IMR-90 (cell line): ENCODE results near the gene LHX1. TPM values are rescaled to one million over a fixed set of nuclear protein-coding genes. Genes with fewer than 3 reads are reported as not detected.

ENCODE experiments used
- ATAC-seq: fragments of 200-7000 bp; cut with Tn5 transposase; 2 replicates; pipeline ENCODE4 v1.9.1; 2020; ENCODE audit warnings: low read depth, mild to moderate bottlenecking, moderate library complexity
- BruUV-seq: library from RNA; stranded (reverse); fragments of 400-500 nt; replicated peaks from 2 replicates; lab custom pipeline; 2021; lab: Mats Ljungman, UMichigan
- CTCF ChIA-PET: fragments of 300-600 bp; formaldehyde crosslinking; extraction: SDS; loops from one replicate; lab custom pipeline; 2021; ENCODE audit warnings: antibody characterized with exemption; lab: Yijun Ruan, JAX
- POLR2A ChIA-PET: fragments of 300-600 bp; sonication (Branson Sonifier 250); formaldehyde crosslinking; loops from one replicate; lab custom pipeline; 2022; ENCODE audit warnings: antibody characterized with exemption; ENCODE audit not compliant: unreplicated experiment; lab: Charles Lee
- DNase-seq: peaks from one replicate; pipeline ENCODE4 v3.0.0; 2013
- H2AFZ ChIP-seq: replicated peaks from 2 replicates; pipeline ENCODE3; 2013; ENCODE audit warnings: low read length, mild to moderate bottlenecking; ENCODE audit not compliant: poor library complexity
- H2AK5ac ChIP-seq: 2 replicates; pipeline ENCODE4 v1.6.1; 2013; ENCODE audit warnings: low read depth, low read length, inconsistent platforms
- H2AK9ac ChIP-seq: replicated peaks from 2 replicates; pipeline ENCODE3; 2013; ENCODE audit warnings: mild to moderate bottlenecking, low read depth, low read length, moderate library complexity; ENCODE audit not compliant: poor library complexity
- H2BK120ac ChIP-seq: 2 replicates; pipeline ENCODE4 v1.6.1; 2013; ENCODE audit warnings: low read depth, low read length, inconsistent platforms
- H2BK15ac ChIP-seq: 3 replicates; pipeline ENCODE4 v1.6.1; 2013; ENCODE audit warnings: low read depth, low read length, inconsistent platforms
- H2BK20ac ChIP-seq: 2 replicates; pipeline ENCODE4 v1.6.1; 2013; ENCODE audit warnings: low read depth, mild to moderate bottlenecking, inconsistent platforms, low read length, moderate library complexity
- H2BK5ac ChIP-seq: 2 replicates; pipeline ENCODE4 v1.6.1; 2013; ENCODE audit warnings: mild to moderate bottlenecking, low read depth, low read length, inconsistent platforms; ENCODE audit not compliant: poor library complexity, severe bottlenecking
- H3K14ac ChIP-seq: replicated peaks from 2 replicates; pipeline ENCODE4 v1.6.1; 2013; ENCODE audit warnings: low read depth, low read length, inconsistent platforms
- H3K18ac ChIP-seq: 2 replicates; pipeline ENCODE4 v1.6.1; 2013; ENCODE audit warnings: low read depth, low read length, control low read depth
- H3K23ac ChIP-seq: 2 replicates; pipeline ENCODE4 v1.6.1; 2013; ENCODE audit warnings: low read depth, low read length, inconsistent platforms
- H3K27ac ChIP-seq: 2 replicates; pipeline ENCODE4 v1.5.1; 2013; ENCODE audit warnings: mild to moderate bottlenecking, control low read depth, low read length; ENCODE audit not compliant: insufficient read depth
- H3K27me3 ChIP-seq: 2 replicates; pipeline ENCODE4 v1.6.1; 2013; ENCODE audit warnings: low read length; ENCODE audit not compliant: control insufficient read depth, insufficient read depth
- H3K36me3 ChIP-seq: 2 replicates; pipeline ENCODE4 v1.6.1; 2013; ENCODE audit warnings: low read length, mixed read lengths; ENCODE audit not compliant: control insufficient read depth, insufficient read depth
- H3K4ac ChIP-seq: 2 replicates; pipeline ENCODE4 v1.6.1; 2013; ENCODE audit warnings: low read depth, low read length, inconsistent platforms
- H3K4me1 ChIP-seq: 2 replicates; pipeline ENCODE4 v1.6.1; 2013; ENCODE audit warnings: low read length, mixed read lengths; ENCODE audit not compliant: control insufficient read depth, insufficient read depth
- H3K4me2 ChIP-seq: 2 replicates; pipeline ENCODE4 v1.6.1; 2013; ENCODE audit warnings: low read depth, mild to moderate bottlenecking, control low read depth, low read length, moderate library complexity
- H3K4me3 ChIP-seq: 2 replicates; pipeline ENCODE4 v1.5.1; 2013; ENCODE audit warnings: low read depth, mild to moderate bottlenecking, control low read depth, low read length, moderate library complexity; ENCODE audit not compliant: insufficient read depth
- H3K56ac ChIP-seq: 2 replicates; pipeline ENCODE4 v1.6.1; 2013; ENCODE audit warnings: low read length, inconsistent platforms; ENCODE audit not compliant: insufficient read depth; ENCODE audit errors: extremely low read depth
- H3K79me1 ChIP-seq, 2 experiments: 2 replicates each; pipeline ENCODE4 v1.6.1; 2013; ENCODE audit warnings: low read length in 2 of 2, inconsistent platforms in 1 of 2, low read depth in 1 of 2
- H3K9ac ChIP-seq: 2 replicates; pipeline ENCODE4 v1.6.1; 2013; ENCODE audit warnings: low read depth, low read length, control low read depth
- H3K9me1 ChIP-seq: 2 replicates; pipeline ENCODE4 v1.6.1; 2013; ENCODE audit warnings: low read length, inconsistent platforms; ENCODE audit not compliant: insufficient read depth
- H3K9me3 ChIP-seq: 2 replicates; pipeline ENCODE4 v1.6.1; 2013; ENCODE audit warnings: low read length; ENCODE audit not compliant: control insufficient read depth, insufficient read depth
- H4K20me1 ChIP-seq: 2 replicates; pipeline ENCODE4 v1.6.1; 2013; ENCODE audit warnings: low read length, inconsistent platforms; ENCODE audit not compliant: insufficient read depth
- H4K5ac ChIP-seq: 2 replicates; pipeline ENCODE4 v1.6.1; 2013; ENCODE audit warnings: mild to moderate bottlenecking, low read depth, low read length, control low read depth
- H4K8ac ChIP-seq, 2 experiments: 2 replicates each; pipeline ENCODE4 v1.6.1; 2013; ENCODE audit warnings: low read depth in 2 of 2, low read length in 2 of 2, control low read depth in 1 of 2, inconsistent platforms in 1 of 2
- H4K91ac ChIP-seq: 2 replicates; pipeline ENCODE4 v1.6.1; 2013; ENCODE audit warnings: low read depth, low read length, inconsistent platforms; ENCODE audit not compliant: insufficient read depth
- BHLHE40 ChIP-seq: fragments of 150-350 bp; IDR thresholded peaks from 2 replicates; pipeline ENCODE4 v1.6.1; 2016; ENCODE audit warnings: mild to moderate bottlenecking, low read depth, low read length
- CEBPB ChIP-seq: IDR thresholded peaks from 2 replicates; pipeline ENCODE4 v1.6.1; 2012; ENCODE audit warnings: low read depth, low read length, improper control_type of control experiment
- CHD1 ChIP-seq: IDR thresholded peaks from 2 replicates; pipeline ENCODE4 v1.6.1; 2012; ENCODE audit warnings: low read depth, low read length, improper control_type of control experiment
- ELK1 ChIP-seq: fragments of 150-350 bp; IDR thresholded peaks from 2 replicates; pipeline ENCODE4 v1.6.1; 2016; ENCODE audit warnings: low read depth, mild to moderate bottlenecking, low read length, moderate library complexity, borderline replicate concordance
- FOS ChIP-seq: fragments of 150-350 bp; IDR thresholded peaks from 2 replicates; pipeline ENCODE4 v1.6.1; 2016; ENCODE audit warnings: low read depth, low read length
- MAFK ChIP-seq: IDR thresholded peaks from 2 replicates; pipeline ENCODE4 v1.6.1; 2012; ENCODE audit warnings: low read depth, low read length, improper control_type of control experiment
- MAZ ChIP-seq: IDR thresholded peaks from 2 replicates; pipeline ENCODE4 v1.6.1; 2012; ENCODE audit warnings: low read depth, mild to moderate bottlenecking, low read length, improper control_type of control experiment, moderate library complexity, borderline replicate concordance
- MXI1 ChIP-seq: IDR thresholded peaks from 2 replicates; pipeline ENCODE4 v1.6.1; 2012; ENCODE audit warnings: low read depth, mild to moderate bottlenecking, low read length, moderate library complexity, borderline replicate concordance
- NFE2L2 ChIP-seq: fragments of 150-350 bp; IDR thresholded peaks from 2 replicates; pipeline ENCODE4 v1.6.1; 2016; ENCODE audit warnings: low read depth, mild to moderate bottlenecking, low read length
- POLR2A ChIP-seq: IDR thresholded peaks from 2 replicates; pipeline ENCODE4 v1.6.1; 2012; ENCODE audit warnings: mild to moderate bottlenecking, low read depth, low read length
- RAD21 ChIP-seq: IDR thresholded peaks from 2 replicates; pipeline ENCODE4 v1.6.1; 2012; ENCODE audit warnings: low read length, improper control_type of control experiment
- RCOR1 ChIP-seq: IDR thresholded peaks from 2 replicates; pipeline ENCODE4 v1.6.1; 2012; ENCODE audit warnings: mild to moderate bottlenecking, low read length, improper control_type of control experiment; ENCODE audit not compliant: insufficient replicate concordance
- RFX5 ChIP-seq: IDR thresholded peaks from 2 replicates; pipeline ENCODE4 v1.8.0; 2012; ENCODE audit warnings: low read depth, mild to moderate bottlenecking, low read length, moderate library complexity
- SMC3 ChIP-seq: fragments of 150-350 bp; IDR thresholded peaks from 2 replicates; pipeline ENCODE4 v1.6.1; 2016; ENCODE audit warnings: low read depth, mild to moderate bottlenecking, antibody characterized with exemption, low read length, moderate library complexity
- USF2 ChIP-seq: fragments of 150-350 bp; IDR thresholded peaks from 2 replicates; pipeline ENCODE4 v1.6.1; 2017; ENCODE audit warnings: mild to moderate bottlenecking, antibody characterized with exemption, low read length, low read depth
- WGBS, 2 experiments: methylation state at CpG; one replicate each; pipeline versions ENCODE4 v1.1.5 to v1.1.7; 2013; ENCODE audit warnings: missing lambda C conversion rate in 2 of 2; ENCODE audit not compliant: insufficient read length in 1 of 2; ENCODE audit errors: extremely low coverage in 2 of 2; 5-methylcytosine and 5-hydroxymethylcytosine counted together
- dilution Hi-C: fragments of 300-500 bp; cut with HindIII; formaldehyde crosslinking; loops from one replicate; pipeline ENCODE4 v1.14.3; 2018; ENCODE audit warnings: low sequenced_read_pairs; ENCODE audit not compliant: unreplicated experiment
- in situ Hi-C: fragments of 300-500 bp; cut with MboI; formaldehyde crosslinking; loops from 3 replicates; pipeline ENCODE4 v1.14.3; 2019; ENCODE audit warnings: low sequenced_read_pairs, inconsistent platforms, mixed read lengths
- intact Hi-C: fragments of 100-400 bp; cut with micrococcal nuclease; formaldehyde crosslinking; loops from 2 replicates; pipeline ENCODE4 v1.10.0; 2022
- polyA plus RNA-seq, 3 experiments: library from polyadenylated mRNA; depleted of rRNA; stranded (reverse); fragments of >200 nt; gene quantifications; 2 replicates each; pipeline ENCODE4 v1.2.3, GENCODE V29; 2012; ENCODE audit warnings: low replicate concordance in 1 of 3
- total RNA-seq: library from RNA; depleted of rRNA; stranded (reverse); fragments of >200 nt; gene quantifications from 2 replicates; pipeline ENCODE4 v1.2.3, GENCODE V29; 2012
- TF ChIP-seq, protein P1 (sequence below): conservative IDR thresholded peaks from 2 replicates; pipeline ENCODE4 v1.5.1; 2012; ENCODE audit warnings: mild to moderate bottlenecking, low read depth, low read length, improper control_type of control experiment

The LHX1 gene
- total and polyA plus RNA-seq, 2 of the 4 experiments (the other 2 are of a cell fraction), result not detected

- no peak overlapping the region for H3K23ac ChIP-seq
Observed at GRCh38 chr17:36945140-36945539, 7.9 kb downstream of the LHX1 start.

More at GRCh38 chr17:36945140-36945539, 7.9 kb downstream of the LHX1 start:
- dilution Hi-C loops, result no loop called here
- TF ChIP-seq ELK1 (no peak), MAZ (no peak), CHD1 (no peak), USF2 (no peak), NFE2L2 (no peak), RAD21 (no peak), RFX5 (no peak), SMC3 (no peak), BHLHE40 (no peak), CEBPB (no peak), MAFK (no peak), FOS (no peak), RCOR1 (no peak), POLR2A (no peak), MXI1 (no peak)
- TF ChIP-seq, protein P1, sequence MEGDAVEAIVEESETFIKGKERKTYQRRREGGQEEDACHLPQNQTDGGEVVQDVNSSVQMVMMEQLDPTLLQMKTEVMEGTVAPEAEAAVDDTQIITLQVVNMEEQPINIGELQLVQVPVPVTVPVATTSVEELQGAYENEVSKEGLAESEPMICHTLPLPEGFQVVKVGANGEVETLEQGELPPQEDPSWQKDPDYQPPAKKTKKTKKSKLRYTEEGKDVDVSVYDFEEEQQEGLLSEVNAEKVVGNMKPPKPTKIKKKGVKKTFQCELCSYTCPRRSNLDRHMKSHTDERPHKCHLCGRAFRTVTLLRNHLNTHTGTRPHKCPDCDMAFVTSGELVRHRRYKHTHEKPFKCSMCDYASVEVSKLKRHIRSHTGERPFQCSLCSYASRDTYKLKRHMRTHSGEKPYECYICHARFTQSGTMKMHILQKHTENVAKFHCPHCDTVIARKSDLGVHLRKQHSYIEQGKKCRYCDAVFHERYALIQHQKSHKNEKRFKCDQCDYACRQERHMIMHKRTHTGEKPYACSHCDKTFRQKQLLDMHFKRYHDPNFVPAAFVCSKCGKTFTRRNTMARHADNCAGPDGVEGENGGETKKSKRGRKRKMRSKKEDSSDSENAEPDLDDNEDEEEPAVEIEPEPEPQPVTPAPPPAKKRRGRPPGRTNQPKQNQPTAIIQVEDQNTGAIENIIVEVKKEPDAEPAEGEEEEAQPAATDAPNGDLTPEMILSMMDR, result no peak
- Histone ChIP-seq H3K79me1 (peaks cover 8 to 10% of the 10 kb centered on the region in 2 experiments; a peak in 3 of 4 replicates), H3K4me3 (no peak overlapping the region), H3K9me1 (no peaks in the 10 kb centered on the region), H2BK120ac (no peak overlapping the region), H3K27ac (no peak overlapping the region), H3K4me2 (no peak overlapping the region), H3K4ac (no peak overlapping the region), H3K9ac (no peak overlapping the region), H2AK9ac (no peak overlapping the region), H3K18ac (no peak overlapping the region), H4K5ac (no peak overlapping the region), H3K56ac (no peak overlapping the region), H4K20me1 (no peaks in the 10 kb centered on the region; the same call in none of the 2 replicates), H3K4me1 (peaks cover 3% of the 10 kb centered on the region), H2AK5ac (no peak overlapping the region), H2BK5ac (no peak overlapping the region), H4K91ac (no peak overlapping the region), H3K36me3 (no peaks in the 10 kb centered on the region), H2AFZ (no peak overlapping the region), H3K14ac (no peak overlapping the region), H2BK20ac (no peak overlapping the region), H3K27me3 (peaks cover 74% of the 10 kb centered on the region), H4K8ac (no peak overlapping the region), H3K9me3 (peaks cover 14% of the 10 kb centered on the region), H2BK15ac (no peak overlapping the region)
- POLR2A ChIA-PET, result no interaction called here
- in situ Hi-C loops, result no loop called here
- CTCF ChIA-PET, result interaction anchor here (0.6 kb wide), 1 partner anchor 45 kb away, joined by 3 read pairs; no protein-coding TSS in a partner anchor
- intact Hi-C loops, result loop anchor here (5.0 to 10.0 kb wide), 2 partner anchors 102 to 310 kb away; no protein-coding TSS in a partner anchor
- no peak for ATAC-seq
- BruUV-seq, result no TSS peak
- no peak for DNase-seq
- no CpG with 5 or more reads among the region's 1 CpG for WGBS, 2 experiments
